GM21526 (cell line): ENCODE measurements around the gene NECTIN4.
"Not testable (repeated sequence)": the region's sequence is repeated elsewhere in the genome, so short reads cannot be mapped to it uniquely, and the experiment has no call there.

Source experiments
- ATAC-seq: cut with Tn5 transposase; IDR thresholded peaks from one replicate; pipeline ENCODE4 v1.9.1; 2021; ENCODE audit warnings: moderate library complexity; ENCODE audit not compliant: unreplicated experiment, low FRiP score

Gene NECTIN4

DNA sequence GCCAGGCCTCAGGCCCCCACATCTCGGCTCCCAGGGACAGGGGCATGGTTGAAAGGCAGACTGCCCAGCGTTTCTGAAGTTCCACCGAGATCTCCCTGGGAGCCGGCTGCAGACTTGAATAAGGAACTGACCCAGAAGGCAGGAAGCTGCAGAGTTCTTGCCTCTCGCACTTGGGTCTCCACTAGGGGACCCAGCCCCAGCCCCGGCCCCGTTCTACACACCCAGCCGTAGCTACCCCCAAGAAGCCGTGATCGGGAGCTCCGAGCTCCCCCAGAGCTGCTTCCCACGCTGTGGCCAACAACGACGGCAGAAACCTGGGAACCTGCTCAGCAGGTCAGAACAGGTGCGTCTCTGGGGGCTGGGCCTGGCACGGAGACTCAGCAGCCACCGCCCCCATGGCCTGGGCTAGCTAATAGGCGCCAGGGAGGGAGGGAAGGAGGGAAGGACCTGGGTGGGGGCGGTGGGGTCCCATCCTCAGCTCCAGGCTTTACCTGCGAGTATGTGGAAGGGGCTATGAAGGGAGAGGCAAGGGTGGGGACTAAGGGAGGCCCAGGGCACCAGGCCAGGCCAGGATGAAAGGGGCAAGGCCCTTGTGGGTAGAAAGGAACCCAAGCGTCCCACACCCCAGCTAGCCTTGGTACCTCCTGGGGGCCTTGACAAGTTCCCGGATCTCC is at the start of gene NECTIN4:
NECTIN4 (minus strand) TSS at position 308 of the 674 bp plus-strand sequence; CDS start at position 46, 262 bp downstream.
- ATAC-seq: no peak

- ATAC-seq: no peak
Observed at GRCh38 chr1:161138431-161138830, 49.1 kb upstream of the NECTIN4 start.

DNA sequence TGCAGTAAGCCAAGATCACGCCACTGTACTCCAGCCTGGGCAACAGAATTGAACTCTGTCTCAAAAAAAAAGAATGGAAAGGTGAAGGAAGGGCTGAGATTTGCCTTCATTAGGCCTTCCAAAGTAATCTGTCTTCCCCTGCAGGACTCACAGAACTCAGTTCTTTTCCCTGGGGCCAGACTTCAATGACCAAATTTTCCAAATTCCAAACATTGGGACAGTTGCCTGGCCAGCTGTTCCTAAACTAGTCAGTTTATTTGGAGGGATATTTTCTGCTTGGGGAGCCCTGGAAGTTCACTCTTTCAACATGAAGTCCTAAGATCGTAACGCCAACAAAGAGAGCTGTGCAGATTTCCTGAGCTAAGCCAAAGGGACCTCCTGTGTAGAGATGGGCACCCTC is 48.5 kb upstream of the NECTIN4 start:
- ATAC-seq: no peak

DNA sequence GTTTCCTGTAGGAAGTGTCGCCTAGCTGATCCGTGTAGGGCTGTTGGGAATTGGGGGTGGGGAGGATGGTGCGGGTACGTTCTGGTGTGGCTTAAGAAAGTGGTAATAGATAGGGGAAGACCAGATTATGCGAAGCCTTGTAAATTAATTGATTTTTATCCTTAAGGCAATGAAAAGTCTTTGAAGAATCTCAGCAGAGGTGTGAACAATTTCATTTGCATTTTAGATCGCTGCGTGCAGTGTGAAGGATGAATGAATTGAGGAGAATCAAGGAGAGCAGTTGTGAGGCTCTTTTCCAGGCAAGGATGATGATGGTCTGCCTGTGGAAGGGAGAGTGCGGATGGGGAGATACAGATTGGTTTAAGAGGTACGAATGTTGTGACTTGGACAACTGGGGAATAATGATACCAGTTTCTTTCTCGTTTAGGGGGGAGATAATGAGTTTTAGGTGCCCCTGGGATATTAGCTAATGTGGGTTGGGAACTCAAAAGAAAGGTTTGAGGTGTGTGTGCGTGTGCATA is 43.9 kb upstream of the NECTIN4 start:
- peak; percentile 2 for ATAC-seq

DNA sequence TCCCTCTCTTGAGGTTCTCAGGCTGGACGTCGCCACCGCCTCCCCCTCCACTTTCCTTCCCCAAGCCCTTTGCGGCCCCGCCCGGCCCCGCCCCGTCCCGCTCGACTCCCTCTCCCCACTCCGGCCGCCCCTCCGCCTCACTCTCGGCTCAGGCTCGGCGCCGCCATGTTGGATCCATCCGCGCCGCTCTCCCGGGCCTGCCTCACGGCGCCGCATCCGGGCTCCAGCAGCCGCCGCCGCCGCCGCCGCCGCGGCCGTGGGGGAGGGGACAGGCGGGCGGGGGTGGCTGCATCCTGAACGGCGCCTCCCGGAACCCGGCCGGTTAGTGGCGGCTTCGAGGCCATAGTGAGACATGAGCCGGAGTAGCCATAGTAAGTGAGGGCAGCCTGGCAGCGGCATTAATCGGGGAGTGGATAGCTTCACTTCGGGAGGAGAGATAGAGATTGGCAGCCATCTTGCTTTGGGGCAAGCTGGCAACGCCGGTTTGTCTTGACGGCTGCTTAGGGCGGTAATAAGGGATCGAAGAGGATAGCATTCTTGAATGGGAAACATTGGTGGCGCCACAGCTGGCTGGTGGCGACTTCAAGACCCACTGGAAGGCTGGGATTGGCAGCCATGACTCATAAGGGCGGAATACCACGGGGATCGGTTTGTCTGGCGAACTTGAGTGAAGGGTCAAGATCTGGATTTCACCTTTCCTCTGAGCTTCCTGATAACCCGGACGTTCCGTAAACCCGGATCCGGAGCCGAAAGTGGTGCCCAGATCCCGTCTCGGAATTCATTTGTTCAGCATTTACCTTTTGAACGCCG is 43.3 kb upstream of the NECTIN4 start, which contains the start of gene DEDD:
DEDD (minus strand) TSS at position 258 of the 810 bp plus-strand sequence. CDS start 8,205 bp downstream, outside the sequence.
- ATAC-seq: peak; percentile 91

GRCh38 chr1:161131523-161132409 is 42.4 kb upstream of the NECTIN4 start:
- ATAC-seq: no peak

- no peak for ATAC-seq
Observed at GRCh38 chr1:161130266-161130665, 40.9 kb upstream of the NECTIN4 start.

DNA sequence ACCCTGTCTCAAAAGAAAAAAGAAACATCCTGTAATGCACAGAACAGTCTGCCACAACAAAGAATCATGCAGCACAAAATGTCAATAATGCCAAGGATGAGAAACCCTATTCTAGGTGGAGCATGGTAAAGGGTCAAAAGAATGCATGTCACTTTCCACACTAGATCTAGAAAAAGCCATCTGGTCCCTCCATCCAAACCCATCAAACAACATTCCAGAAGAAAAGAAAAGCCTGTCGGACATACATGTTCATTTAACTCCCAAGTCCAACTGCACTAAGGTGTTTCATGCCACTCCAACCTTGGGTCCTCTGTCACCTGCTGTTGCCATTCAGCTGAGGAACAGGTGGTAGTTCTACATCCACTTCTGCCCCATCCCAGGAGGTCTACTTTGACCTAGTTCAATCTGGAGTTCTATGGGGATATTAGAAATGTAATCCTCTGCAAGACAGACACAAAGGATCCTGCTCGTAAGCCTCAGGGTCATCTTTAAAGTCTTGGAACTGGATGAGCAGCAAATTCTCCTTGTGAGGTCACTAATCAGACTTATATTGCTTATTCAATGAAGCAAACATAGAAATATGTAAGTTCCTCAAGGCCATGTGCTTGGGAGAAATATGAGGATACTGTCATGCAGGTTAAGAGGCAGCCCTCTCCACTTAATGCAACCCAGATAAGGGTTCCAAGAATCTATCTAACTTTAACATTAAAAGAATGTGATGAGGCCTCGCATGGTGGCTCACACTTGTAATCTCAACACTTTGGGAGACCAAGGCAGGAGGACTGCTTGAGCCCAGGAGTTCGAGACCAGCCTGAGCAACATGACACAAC is 39.4 kb upstream of the NECTIN4 start:
- no peak for ATAC-seq

- ATAC-seq: no peak
Observed at GRCh38 chr1:161127649-161128048, 38.3 kb upstream of the NECTIN4 start.

DNA sequence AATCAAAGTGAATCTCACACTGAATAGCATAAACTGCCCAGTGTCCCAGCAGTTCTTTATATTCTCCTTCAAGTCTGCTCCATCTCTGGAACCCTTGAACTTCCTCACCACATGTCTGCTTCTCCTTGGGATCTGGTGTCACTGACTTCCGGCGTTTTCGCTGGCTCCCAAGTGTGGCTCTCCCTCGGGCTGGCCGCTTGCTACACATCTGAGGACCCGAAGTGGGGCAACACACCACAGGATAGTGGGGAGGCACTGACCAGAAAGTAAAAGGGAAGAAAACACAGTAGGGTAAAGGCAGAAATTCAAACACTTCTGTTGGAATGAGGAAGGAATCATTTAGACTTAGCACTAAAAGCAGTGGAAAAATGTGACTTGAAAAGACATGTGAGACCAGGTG is 33.6 kb upstream of the NECTIN4 start:
- ATAC-seq: no peak

GRCh38 chr1:161121834-161122233 is 32.5 kb upstream of the NECTIN4 start:
- ATAC-seq: no peak

- no peak for ATAC-seq
Observed at GRCh38 chr1:161121042-161121650, 31.8 kb upstream of the NECTIN4 start.

GRCh38 chr1:161119092-161119903 is 29.9 kb upstream of the NECTIN4 start:
- ATAC-seq: peak; percentile 42

DNA sequence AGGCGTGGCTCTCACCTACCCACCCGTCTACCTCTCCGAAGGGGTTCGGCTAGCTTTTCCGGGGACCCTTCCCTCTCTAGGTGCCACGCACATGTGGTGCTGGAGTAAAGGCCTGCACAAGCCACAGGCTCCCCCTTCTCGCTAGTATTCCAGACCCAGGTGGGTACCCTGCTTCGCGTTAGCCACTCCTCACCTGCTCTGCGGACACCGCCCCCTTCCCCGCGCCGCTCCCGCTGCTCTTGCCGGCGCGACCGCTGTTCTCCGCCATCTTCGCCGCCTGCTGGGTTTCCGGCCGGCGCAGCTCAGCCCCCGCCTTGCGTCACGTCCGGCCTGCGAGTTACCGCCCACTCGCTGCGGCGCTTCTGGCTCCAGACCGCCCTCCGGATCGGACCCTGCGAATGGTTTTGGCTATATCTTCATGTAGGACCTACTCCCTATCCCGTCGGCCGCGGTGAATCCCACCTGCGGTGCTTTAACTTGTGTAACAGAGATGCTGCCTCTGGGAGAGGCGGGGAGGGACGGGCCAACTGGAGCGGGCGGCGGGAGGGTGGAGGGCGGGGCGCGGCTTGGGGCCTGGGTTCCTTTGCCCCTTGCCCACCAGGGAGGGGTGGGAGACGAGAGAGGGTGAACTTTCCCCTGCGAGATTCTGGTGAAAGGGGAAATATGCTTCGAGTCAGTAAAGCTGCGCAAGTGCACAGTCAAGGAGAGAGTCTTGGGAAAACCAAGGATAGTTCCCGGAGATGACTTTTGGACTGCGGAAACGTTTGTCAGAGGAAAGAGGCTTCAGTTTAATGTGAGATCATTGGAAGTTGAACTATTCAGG is 28.6 kb upstream of the NECTIN4 start, which contains the start of the genes NIT1 and PFDN2:
NIT1 (plus strand) TSS at position 347 of the 823 bp plus-strand sequence; CDS start at position 419, 72 bp downstream.
PFDN2 (minus strand) TSS at position 279 of the 823 bp plus-strand sequence; CDS start at position 268, 11 bp downstream.
- ATAC-seq: peak; percentile 67

- not testable (repeated sequence) for ATAC-seq
Observed at GRCh38 chr1:161115961-161116360, 26.6 kb upstream of the NECTIN4 start.

DNA sequence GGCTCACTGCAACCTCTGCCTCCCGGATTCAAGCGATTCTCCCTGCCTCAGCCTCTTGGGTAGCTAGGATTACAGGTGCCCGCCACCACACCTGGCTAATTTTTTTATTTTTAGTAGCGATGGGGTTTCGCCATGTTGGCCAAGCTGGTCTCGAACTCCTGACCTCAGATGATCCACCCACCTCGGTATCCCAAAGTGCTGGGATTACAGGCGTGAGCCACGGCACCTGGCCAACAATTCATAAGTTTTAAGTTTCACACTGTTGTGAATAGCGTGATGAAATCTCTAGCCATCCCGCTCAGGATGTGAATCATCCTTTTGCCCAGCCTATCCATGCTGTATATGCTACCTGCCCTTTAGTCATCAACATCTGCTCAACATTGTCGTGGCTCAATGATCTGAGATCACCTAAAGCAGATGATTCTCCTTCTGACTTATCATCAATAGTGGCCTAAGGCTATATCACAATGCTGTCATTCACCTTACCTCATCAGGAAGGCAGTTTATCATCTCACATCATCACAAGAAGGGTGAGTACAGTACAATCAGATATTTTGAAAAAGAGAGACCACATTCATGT is 25.9 kb upstream of the NECTIN4 start:
- no peak for ATAC-seq

DNA sequence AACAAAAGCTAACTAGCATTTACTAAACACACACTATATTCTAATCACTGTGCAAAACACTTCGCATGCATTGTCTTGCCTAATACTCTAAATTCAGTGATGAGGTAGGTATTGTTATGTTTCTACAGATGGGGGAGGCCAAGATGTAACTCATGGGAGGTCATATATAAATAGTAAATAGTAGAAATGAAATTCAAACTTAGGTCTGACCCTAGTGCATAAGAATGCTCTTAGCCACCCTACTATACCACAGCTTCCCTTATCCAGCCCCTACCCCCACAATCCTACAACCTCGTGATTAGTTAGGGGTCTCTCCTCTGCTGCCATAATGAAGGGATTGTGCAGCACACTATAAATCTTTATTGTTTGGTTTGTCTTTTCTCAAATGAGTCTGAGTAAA is 25.2 kb upstream of the NECTIN4 start:
- ATAC-seq: no peak
